Effector memory CD4-positive, alpha-beta T cell (primary cell): ENCODE results near the gene SDR42E2.
"Not testable (repeated sequence)": the region's sequence is repeated elsewhere in the genome, so short reads cannot be mapped to it uniquely, and the experiment has no call there.

Experiments used
- DNase-seq, 3 donors: peaks; one replicate each; pipeline ENCODE4 v3.0.0-alpha.2; 2020
- H3K27ac ChIP-seq: 2 replicates; pipeline ENCODE4 v1.7.0; 2013; ENCODE audit warnings: mild to moderate bottlenecking, low read length, moderate library complexity; ENCODE audit not compliant: insufficient read depth, poor library complexity, severe bottlenecking
- H3K27me3 ChIP-seq: replicated peaks from 2 replicates; pipeline ENCODE4 v1.7.0; 2013; ENCODE audit warnings: mild to moderate bottlenecking, low read length; ENCODE audit not compliant: insufficient read depth, control insufficient read depth, poor library complexity, severe bottlenecking
- H3K36me3 ChIP-seq: 2 replicates; pipeline ENCODE4 v1.7.0; 2013; ENCODE audit warnings: mild to moderate bottlenecking, low read length, moderate library complexity; ENCODE audit not compliant: control insufficient read depth, insufficient read depth
- H3K4me1 ChIP-seq: 2 replicates; pipeline ENCODE4 v1.7.0; 2013; ENCODE audit warnings: low read length, mild to moderate bottlenecking; ENCODE audit not compliant: control insufficient read depth, insufficient read depth, poor library complexity, severe bottlenecking
- H3K4me3 ChIP-seq: 2 replicates; pipeline ENCODE4 v1.7.0; 2013; ENCODE audit warnings: low read length, low read depth, mild to moderate bottlenecking; ENCODE audit not compliant: insufficient read depth, poor library complexity, severe bottlenecking
- H3K9me3 ChIP-seq: 2 replicates; pipeline ENCODE4 v1.7.0; 2013; ENCODE audit warnings: mild to moderate bottlenecking, low read length, moderate library complexity; ENCODE audit not compliant: control insufficient read depth

SDR42E2 gene

DNA sequence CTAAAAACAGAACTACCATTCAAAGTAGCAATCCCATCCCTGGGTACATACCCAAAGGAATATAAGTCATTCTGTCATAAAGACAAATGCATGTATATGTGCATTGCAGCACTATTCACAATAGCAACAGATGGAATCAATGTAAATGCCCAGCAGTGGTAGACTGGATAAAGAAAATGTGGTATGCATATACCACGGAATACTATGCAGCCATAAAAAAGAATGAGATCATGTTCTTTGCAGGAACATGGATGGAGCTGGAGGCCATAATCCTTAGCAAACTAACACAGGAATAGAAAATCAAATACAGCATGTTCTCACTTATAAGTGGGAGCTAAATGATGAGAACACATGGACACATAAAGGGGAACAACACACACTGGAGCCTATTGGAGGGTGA is 33.8 kb upstream of the SDR42E2 start:
- not testable (repeated sequence) for H3K4me3 ChIP-seq, H3K36me3 ChIP-seq, H3K27me3 ChIP-seq, H3K27ac ChIP-seq, DNase-seq, H3K9me3 ChIP-seq, H3K4me1 ChIP-seq

DNA sequence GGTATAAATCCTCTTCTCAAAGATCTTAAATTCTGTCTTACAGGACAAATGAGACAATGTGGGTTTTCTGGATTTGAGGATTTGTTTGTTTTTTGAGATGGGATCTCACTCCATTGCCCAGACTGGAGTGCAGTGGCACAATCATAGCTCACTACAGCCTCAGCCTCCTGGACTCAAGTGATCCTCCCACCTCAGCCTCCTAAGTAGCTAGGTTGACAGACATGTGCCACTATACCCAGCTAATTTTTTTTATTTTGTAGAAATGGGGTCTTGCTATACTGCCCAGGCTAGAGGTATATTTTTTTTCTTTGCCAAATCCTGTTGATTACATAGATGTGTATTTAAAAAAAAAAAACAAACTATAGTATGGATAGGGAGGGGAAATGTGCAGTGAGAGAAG is 31.8 kb upstream of the SDR42E2 start:
- no peak overlapping the region for H3K27ac ChIP-seq
- H3K4me3 ChIP-seq: no peak overlapping the region
- H3K27me3 ChIP-seq: no peaks in the 10 kb centered on the region
- H3K36me3 ChIP-seq: no peaks in the 10 kb centered on the region
- no peaks in the 10 kb centered on the region for H3K9me3 ChIP-seq
- no peak for DNase-seq
- no peaks in the 10 kb centered on the region for H3K4me1 ChIP-seq

DNA sequence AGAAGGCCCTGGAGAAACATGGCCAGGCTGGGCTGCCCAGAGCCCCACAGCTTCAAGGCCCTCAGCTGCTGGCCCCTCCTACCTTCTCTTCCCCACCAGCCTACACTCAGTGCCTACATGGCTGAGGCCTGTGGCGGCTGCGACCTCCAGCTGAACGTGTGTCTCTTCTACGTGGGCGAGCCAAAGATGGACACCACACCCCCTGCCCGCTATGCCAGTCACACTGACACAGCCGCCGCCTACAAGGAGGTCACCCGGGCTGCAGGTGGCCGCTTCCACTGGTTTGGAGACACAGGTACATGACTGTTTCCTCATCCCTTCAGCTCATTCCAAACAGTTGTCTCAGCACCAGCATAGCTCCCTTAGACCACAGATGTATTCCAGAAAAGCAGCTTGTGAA is 29.5 kb upstream of the SDR42E2 start:
- no peak overlapping the region for H3K4me3 ChIP-seq
- no peak overlapping the region for H3K27ac ChIP-seq
- DNase-seq: no peak
- no peaks in the 10 kb centered on the region for H3K27me3 ChIP-seq
- H3K36me3 ChIP-seq: no peaks in the 10 kb centered on the region
- H3K4me1 ChIP-seq: no peaks in the 10 kb centered on the region
- H3K9me3 ChIP-seq: no peaks in the 10 kb centered on the region

DNA sequence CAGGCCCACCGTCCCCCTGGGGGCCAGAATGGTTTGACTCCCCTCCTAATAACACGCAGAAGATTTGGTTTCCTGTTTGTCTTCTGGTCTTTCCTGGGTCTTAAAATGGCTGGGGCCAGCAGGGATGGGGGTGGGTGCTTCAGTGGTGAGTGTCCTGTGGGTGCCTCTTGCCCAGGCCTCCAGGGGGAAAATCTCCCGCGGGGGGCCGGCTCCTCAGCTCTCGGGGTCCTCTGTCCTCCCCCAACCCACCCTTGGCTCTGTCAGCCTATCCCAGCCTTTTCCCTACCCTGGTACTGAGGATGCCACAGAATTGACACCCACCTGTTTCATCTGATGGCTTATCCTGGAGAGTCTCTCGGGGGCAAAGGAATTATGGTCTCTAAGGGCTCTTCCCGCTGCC is 23.8 kb upstream of the SDR42E2 start:
- no peak for DNase-seq
- no peaks in the 10 kb centered on the region for H3K9me3 ChIP-seq
- no peaks in the 10 kb centered on the region for H3K4me1 ChIP-seq
- H3K36me3 ChIP-seq: no peaks in the 10 kb centered on the region
- H3K4me3 ChIP-seq: no peak overlapping the region
- H3K27ac ChIP-seq: no peak overlapping the region
- H3K27me3 ChIP-seq: no peaks in the 10 kb centered on the region

DNA sequence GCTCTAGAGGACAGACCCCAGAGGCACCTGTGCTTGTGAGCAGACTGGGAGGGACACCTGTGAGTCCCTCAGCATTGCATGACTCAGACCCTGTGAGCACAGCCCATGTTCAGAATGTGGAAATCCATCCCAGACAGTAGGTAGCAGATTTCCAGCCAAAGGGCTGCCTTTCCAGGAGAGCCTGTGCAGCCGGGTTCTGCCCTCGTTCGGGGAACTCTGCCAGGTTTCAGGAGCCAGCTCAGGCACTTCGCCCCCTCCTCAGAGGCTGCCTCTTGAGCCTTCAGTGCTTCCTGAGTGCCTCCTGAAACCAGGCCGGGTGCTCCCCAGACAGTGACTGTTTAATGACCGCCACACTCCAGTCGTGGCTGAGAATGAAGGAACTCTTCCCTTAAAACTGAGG is 23.3 kb upstream of the SDR42E2 start:
- Histone ChIP-seq H3K9me3 (no peaks in the 10 kb centered on the region), H3K27ac (no peak overlapping the region), H3K36me3 (no peaks in the 10 kb centered on the region), H3K4me1 (no peaks in the 10 kb centered on the region), H3K4me3 (no peak overlapping the region), H3K27me3 (no peaks in the 10 kb centered on the region)
- no peak for DNase-seq

DNA sequence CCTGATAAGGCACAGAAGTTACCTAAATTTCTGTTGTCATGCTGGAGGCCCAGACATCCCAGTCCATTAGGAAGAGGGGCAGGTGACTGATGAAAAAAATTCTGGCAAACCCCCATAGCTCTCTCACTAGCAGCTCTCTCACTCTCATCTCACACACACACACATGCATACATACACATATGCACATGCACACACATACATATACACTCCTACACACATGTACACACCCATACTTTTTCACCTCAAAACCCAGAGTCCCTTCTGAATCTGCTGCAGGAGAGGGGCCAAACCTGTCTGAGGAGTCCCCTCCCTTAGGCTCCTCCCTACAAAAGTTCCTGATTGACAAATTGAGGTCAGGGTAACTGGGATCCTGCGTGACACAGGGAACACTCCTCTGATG is 22.6 kb upstream of the SDR42E2 start:
- H3K9me3 ChIP-seq: no peaks in the 10 kb centered on the region
- no peak for DNase-seq
- no peak overlapping the region for H3K4me3 ChIP-seq
- H3K27ac ChIP-seq: no peak overlapping the region
- no peaks in the 10 kb centered on the region for H3K4me1 ChIP-seq
- no peaks in the 10 kb centered on the region for H3K36me3 ChIP-seq
- H3K27me3 ChIP-seq: no peaks in the 10 kb centered on the region

DNA sequence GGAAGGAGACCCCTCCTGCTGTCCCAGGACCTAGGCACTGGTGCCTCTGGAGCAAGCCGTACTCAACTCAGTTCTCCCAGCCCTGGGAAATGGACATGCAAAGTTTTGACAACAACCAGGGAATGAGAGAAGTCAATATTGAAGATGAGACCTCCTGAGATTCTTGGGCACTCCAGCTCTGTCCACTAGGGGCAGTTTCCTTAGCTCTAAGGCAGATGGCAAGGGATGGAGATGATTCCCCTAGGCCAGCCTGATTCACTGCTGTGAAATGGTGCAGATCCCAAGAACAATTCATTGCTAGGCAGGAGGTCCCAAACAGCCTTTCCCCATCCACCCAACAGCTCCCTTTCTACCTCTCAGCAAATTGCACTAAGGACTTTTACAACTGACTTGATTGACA is 20.5 kb upstream of the SDR42E2 start:
- Histone ChIP-seq H3K9me3 (no peaks in the 10 kb centered on the region), H3K4me3 (no peak overlapping the region), H3K27ac (no peak overlapping the region), H3K27me3 (no peaks in the 10 kb centered on the region), H3K36me3 (no peaks in the 10 kb centered on the region), H3K4me1 (no peaks in the 10 kb centered on the region)
- no peak for DNase-seq

DNA sequence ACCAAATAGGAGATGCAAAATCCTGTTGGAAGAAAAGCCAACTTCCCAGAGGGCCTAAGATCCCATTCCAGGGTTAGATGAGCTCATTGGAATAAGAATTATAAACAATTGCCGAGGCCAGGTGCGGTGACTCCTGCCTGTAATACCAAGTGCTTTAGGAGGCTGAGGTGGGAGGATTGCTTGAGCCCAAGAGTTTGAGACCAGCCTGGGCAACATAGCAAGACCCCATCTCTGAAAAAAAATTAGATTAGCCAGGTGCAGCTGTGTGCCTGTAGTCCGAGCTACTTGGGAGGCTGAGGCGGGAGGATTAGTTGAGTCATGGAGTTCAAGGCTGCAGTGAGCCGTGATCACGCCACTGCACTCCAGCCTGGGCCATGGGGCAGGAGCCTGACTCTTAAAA is 17.8 kb upstream of the SDR42E2 start:
- Histone ChIP-seq H3K4me3 (no peak overlapping the region), H3K9me3 (no peaks in the 10 kb centered on the region), H3K36me3 (no peaks in the 10 kb centered on the region), H3K27ac (no peak overlapping the region), H3K27me3 (no peaks in the 10 kb centered on the region), H3K4me1 (no peaks in the 10 kb centered on the region)
- DNase-seq: no peak

DNA sequence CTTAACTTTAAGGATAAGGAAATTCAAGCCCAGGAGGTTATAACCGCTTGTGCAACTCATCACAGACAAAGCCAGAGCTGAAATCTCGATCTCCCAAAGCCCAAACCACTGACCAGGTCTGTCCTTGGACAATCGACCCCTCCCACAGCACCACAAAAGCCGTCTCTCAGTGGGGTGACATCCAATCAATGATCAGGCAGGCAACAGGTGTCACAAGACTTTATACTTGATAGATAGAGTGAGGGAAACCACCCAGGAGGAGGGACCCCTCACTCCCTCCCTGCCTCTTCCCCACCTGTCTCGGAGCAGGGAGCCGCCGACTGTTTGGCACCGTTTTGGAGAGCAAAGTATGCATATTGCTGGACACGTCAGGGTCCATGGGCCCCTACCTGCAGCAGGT is 14.5 kb upstream of the SDR42E2 start:
- Histone ChIP-seq H3K4me1 (no peaks in the 10 kb centered on the region), H3K9me3 (no peaks in the 10 kb centered on the region), H3K36me3 (no peaks in the 10 kb centered on the region), H3K27me3 (no peaks in the 10 kb centered on the region), H3K27ac (no peak overlapping the region), H3K4me3 (no peak overlapping the region)
- no peak for DNase-seq

DNA sequence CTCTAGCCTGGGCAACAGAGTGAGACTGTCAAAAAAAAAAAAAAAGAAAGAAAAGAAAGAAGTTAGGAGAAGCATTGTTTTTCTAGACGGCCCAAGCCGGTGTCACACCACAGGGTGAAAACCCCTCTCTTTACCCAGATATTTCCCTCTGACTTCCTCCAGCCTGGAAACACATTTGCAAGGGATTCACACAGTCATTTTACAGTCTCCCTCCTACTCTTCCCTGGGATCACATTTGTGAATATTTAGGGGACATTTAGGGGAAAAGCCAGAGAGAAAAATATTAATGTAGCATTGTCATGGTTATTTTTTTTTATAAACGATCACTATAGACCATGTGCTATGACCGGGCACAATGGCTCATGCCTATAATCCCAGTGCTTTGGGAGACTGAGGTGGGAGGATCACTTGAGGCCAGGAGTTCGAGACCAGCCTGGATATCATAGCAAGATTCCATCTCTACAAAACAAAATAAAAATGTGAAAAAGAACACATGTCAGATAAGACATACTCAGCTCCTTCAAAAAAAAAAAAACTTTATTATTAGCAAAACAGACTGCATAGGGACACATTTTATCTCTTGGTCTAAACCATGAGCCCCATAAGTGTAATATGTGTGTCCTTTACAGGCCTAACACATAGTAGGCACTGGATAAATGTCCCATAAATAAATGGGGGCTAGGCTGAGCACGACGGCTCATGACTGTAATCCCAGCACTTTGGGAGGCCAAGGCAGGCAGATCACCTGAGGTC is 10.9 kb upstream of the SDR42E2 start:
- Histone ChIP-seq H3K9me3 (no peaks in the 10 kb centered on the region), H3K4me3 (no peak overlapping the region), H3K27ac (no peak overlapping the region), H3K36me3 (no peaks in the 10 kb centered on the region), H3K27me3 (no peaks in the 10 kb centered on the region), H3K4me1 (no peaks in the 10 kb centered on the region)
- DNase-seq: no peak
